SW480 (cell line): ENCODE results near the gene OR11A1.
A peak's percentile ranks its signal among the peaks of the same experiment; 100 is the strongest.
"Not testable (repeated sequence)": the region's sequence is repeated elsewhere in the genome, so short reads cannot be mapped to it uniquely, and the experiment has no call there.

Source experiments
- DNase-seq: peaks from one replicate; pipeline ENCODE4 v3.0.0-alpha.2; 2016; ENCODE audit warnings: low spot score

Gene OR11A1

DNA sequence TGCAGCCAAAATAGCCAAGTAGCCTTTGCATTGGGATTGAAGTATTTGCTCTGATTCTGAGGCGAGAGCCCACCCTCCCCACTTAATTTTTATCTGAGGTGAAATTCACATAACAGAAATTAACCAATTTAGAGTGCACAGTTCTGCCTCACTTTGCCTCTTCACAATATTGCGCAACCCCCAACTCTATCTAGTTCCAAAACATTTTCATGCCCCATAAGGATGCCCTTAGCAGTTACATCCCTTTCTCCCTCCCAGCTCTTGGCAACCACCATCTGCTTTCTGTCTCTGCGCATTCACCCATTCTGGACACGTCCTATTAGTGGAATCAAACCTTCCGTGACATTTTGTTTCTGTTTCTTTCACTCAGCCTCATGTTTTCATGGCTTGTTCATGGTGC is 21.9 kb upstream of the OR11A1 start:
- no peak for DNase-seq

DNA sequence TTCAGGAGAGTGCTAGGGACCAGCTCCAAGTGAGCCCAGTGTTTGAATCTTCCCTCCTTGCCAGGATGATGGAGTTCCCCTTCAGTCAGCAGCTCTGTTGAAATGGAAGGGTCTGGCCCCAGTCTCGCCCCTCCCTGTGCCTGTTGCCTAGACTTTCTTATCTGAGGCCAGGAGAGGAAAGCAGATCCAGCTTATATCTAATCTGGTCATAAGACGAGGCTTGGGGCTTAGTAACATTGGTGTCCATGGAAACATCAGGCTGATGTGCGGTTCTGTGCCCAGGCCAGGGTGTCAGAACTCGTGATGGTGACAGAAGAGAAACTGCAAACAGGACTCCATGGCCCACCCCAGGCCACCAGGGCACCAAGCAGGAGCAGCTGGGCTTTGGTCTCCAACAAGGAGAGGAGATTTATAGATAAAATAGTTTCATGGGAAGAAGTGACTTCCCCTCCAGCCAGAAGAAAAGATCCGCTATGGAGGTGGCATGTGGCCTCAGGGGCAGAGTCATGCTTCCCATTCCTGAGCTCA is 21.1 kb upstream of the OR11A1 start:
- DNase-seq: no peak

DNA sequence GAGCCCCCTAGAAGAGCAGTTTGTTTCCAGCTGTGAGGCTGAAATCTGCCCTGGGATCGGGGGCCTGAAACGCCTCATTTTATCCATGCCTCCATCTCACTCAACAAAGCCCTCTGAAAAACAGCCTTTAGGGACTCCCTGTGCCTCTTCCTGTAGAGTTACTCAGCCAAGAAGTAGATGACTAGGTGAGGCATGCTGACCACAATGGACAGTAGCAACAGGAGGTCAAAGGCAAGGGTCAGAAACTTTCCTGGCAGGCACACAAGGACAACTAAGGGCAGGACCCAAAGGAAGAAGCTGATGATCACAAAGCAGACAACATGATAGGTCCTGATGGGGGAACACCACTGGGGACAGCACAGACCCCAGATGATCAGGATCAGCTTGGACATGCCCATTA is 18.1 kb upstream of the OR11A1 start:
- DNase-seq: no peak

DNA sequence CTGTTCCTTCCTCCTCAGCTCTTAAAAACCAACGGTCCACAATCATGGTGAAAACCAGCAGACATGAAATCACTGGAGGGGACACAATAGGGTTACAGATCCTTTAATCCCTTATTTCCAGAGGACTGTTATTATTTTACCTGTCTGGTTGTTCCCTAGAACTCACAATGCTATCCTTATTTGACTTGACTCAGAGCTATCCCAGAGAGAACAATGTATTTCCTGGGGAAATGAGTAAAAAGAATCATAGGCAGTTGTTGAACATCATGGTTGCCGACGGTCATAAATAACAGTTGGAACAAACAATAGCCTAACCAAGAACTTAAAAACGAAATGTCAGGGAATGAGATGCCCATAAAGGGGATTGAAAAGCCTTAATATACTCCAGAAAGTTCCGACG is 9.4 kb upstream of the OR11A1 start:
- DNase-seq: no peak

DNA sequence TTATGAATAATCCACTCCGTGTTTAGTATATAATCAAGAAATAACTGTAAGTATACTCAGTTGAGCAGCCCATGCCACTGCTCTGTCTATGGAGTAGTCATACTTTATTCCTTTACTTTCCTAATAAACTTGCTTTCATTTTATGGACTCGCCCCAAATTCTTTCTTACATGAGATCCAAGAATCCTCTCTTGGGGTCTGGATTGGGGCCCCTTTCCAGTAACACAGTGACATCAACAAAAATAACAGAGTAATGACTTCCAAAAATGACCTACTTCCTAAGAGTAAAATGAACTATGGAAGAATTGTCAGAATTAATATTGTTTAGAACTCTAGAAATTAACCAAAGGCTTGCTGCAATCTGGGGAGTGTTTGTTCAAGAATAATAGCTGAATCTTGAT is 8.9 kb upstream of the OR11A1 start:
- no peak for DNase-seq

DNA sequence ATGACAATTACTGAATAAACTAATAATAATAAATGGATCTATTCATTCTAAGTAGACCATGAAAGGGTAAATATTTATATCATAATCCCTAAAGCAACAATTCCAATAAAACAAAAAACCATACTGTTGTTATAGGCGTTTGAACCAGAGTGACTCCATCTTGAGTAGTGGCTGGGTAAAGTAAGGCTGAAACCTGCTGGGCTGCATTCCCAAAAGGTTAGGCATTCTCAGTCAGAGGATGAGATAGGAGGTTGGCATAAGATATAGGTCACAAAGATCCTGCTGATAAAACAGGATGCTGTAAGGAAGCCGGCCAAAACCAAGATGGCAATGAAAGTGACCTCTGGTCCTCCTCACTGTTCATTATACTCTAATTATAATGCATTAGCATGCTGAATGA is 8.4 kb upstream of the OR11A1 start:
- no peak for DNase-seq

DNA sequence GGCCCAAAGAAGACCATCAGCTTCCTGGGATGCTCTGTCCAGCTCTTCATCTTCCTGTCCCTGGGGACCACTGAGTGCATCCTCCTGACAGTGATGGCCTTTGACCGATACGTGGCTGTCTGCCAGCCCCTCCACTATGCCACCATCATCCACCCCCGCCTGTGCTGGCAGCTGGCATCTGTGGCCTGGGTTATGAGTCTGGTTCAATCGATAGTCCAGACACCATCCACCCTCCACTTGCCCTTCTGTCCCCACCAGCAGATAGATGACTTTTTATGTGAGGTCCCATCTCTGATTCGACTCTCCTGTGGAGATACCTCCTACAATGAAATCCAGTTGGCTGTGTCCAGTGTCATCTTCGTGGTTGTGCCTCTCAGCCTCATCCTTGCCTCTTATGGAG is 5.2 kb upstream of the OR11A1 start:
- DNase-seq: no peak

DNA sequence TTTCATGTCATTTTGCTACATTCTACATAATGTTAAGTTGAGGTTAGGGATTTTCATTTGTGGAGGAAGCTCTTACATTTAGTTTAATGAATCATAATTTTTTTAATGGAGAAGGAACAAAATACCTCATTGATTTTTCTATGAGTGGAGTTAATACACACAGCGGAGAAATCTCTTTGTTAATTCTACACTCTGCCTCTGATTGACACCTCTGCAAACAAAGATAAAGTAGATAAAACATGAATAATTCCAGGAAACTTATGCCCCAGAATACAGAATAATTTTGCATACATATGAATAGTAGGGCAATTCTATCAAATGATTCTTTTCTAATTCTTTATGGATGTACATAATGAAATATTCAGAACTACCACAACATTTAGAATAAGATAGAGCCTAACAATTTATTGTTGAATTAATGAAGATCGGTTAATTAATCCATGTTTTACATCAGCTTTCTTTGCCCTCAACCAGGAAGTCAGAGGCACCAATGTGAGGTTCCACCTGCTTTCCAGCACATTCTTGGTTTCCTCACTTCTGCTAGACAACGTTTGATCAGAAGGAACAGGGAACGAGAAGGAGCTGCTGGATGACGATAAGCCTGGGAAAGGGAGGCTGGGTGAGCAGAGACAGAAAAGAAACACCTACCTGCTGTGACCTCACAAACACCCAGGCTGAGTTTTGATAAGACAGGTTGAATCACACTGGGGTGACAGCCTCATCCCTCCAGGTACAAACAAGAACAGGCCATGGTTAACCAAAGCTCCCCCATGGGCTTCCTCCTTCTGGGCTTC is 4.3 kb upstream of the OR11A1 start:
- DNase-seq: no peak

DNA sequence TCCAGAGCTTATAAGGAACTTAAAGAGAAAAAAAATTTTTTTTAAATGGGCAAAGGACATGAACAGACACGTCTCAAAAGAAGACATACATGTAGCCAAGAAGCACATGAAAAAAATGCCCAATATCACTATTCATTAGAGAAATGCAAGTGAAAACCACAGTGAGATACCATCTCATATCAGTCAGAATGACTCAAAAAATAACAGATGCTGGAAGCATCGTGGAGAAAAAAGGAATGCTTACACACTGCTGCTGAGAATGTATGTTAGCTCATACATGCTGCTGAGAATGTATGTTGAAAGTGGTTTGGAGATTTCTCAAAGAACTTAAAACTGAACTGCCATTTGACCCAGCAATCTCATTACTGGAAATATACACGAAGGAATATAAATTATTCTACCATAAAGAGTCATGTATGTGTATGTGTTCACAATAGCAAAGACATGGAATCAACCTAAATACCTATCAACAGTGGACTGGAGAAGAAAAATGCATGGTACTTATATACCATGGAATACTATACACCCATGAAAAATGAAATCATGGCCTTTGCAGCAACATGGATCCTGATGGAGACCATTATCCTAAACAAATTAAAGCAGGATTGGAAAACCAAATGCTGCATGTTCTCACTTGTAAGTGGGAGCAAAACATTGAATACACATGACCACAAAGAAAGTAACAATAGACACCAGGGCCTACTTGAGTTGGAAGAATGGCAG is 5.2 kb downstream of the OR11A1 start:
- no peak for DNase-seq

DNA sequence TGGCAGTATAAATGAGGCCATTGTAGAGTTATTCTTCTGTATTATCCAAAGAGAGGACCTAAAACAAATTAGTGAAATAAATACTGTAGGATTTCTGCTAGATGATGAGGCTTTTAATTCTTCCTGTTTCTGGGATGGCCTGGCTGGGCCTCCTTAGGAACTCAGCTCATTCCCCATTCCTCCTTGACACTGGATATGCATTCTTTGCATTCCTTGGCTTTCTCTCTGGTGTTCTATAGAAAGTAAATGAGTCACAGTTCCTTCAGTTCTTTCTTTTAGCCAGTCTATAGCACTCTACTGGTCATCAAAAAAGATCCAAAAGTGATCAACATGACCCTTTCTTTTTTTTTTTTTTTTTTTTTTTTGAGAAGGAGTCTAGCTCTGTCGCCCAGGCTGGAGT is 9.2 kb downstream of the OR11A1 start:
- DNase-seq: no peak

DNA sequence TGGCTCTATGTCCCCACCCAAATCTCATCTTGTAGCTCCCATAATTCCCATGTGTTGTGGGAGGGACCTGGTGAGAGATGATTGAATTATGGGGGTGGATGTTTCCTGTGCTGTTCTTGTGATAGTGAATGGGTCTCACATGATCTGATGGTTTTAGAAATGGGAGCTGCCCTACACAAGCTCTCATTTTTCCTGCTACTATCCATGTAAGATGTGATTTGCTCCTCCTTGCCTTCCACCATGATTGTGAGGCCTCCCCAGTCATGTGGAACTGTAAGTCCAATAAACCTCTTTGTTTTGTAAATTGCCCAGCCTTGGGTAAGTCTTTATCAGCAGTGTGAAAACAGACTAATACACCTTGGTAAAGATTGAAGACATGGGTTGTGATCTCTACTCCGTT is 12.8 kb downstream of the OR11A1 start:
- not testable (repeated sequence) for DNase-seq

DNA sequence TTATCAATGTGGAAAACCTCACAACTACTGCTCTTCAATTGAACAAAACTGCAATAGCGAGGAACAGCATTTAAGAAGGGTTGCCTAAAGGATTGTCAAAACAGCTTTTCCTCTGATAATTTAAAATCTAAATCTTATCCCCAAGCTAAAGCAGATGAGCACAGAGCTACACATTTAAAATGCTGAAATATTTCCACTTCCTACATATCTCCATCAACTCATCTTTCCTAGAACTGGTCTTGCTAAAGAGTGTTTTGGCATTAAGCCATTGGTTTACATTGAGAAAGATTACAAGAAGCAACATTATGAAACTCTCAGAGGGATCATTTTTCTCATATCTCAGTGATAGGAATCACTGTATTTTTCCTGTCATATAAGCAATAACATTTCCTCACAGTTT is 14.2 kb downstream of the OR11A1 start:
- no peak for DNase-seq

DNA sequence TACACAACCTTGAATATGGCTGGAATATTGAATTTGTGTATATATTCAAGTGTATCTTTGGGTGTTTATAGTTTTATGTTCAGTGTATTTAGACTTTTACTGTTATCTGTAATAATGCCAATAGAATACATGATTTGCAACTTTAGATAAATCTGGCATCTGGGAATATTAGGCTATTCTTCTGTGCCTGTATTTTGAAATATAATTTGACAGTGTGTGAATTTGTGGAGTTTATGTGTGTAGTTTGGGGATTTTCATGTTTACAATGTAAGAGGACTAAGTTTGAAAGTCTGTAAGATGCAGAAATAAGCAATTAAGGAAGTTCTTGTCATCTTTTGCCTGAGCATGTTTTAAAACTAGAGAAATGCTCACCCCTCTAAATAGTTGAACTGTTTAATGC is 17.9 kb downstream of the OR11A1 start, which contains the start of gene OR10C1:
TSS of gene OR10C1 (plus strand) at position 301 of the 400 bp plus-strand sequence. CDS start 710 bp downstream, outside the sequence.
- no peak for DNase-seq

DNA sequence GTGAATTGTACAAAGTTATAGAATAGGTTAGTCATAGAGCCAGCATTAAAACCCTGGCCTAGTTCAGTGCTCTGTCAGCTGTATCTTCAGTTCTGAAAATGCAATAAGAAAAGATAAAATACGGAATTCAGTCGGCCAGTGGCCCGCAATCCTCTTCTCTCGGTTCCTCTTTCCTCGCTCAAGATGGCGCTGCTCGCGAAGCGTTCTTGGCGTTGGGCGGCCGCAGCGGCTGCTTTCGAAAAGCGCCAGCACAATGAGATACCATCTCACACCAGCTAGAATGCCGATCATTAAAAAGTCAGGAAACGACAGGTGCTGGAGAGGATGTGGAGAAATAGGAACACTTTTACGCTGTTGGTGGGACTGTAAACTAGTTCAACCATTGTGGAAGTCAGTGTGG is 20.1 kb downstream of the OR11A1 start:
- not testable (repeated sequence) for DNase-seq

DNA sequence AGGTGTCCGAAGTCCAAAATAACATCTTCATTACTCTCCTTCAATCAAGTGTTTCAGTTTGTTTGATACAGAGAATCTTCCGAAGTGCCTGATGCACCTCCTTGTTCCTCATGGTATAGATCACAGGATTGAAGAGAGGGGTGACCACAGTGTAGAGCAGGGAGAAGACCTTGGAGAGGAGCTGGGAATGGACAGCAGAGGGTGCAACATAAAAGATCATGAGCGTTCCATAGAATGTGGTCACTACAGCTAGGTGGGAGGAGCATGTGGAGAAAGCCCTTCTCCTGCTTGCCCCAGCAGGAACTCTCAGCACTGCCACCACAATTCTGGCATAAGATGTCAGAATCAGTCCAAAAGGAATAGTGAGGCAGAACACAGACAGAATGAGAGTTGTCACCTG is 30.2 kb downstream of the OR11A1 start:
- DNase-seq: no peak

DNA sequence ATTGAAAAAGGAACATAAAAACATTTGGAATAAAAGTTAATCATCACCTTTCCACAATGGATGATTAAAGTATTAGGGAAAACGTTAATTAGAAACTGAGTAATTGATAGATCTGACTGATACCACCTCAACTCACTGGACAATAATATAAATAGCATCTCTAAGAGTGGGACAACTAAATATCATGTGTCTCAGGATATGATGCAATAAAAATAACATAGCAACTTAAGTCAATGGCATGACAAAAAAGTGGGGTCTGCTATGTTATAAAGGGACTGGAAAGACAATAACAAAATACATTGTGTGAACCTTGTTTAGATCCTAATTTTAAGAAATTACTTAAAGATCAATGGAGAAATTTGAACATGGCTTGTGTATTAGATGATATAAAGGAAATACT is 31.8 kb downstream of the OR11A1 start:
- no peak for DNase-seq

DNA sequence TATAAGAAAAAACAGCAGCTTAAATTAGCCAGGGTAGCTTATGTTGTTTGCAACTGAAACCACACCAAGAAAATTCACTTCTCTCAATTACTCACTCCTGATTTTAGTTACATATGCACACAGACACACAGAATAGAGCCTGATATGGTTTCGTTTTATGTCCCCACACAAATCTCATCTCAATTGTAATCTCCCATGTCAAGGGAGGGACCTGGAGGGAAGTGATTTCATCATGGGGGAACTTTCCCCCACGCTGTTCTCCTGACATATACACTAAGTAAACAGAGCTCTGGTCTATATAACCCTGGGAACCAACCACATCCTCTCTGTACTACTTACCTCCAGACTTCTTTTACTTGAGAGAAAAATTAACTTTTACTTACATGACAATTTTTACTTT is 32.3 kb downstream of the OR11A1 start:
- DNase-seq: no peak

DNA sequence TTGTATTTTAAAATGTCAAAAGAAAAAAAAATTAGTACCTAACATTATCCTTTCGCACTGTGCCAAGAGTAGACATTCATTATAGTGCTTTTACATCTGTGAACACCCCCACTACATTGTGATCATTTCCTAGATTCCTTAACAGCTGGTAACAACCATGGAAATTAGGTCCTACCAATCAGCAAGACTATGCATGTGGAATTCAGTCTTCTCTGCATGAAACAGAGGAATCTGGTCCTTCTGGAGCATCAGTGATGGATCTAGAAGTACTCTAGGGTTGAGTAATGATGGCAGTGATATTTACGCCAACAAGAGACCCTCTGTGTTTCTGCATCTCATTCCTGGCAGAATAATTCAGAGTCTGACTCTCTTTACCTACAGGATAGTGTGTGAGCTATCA is 32.7 kb downstream of the OR11A1 start:
- DNase-seq: no peak

DNA sequence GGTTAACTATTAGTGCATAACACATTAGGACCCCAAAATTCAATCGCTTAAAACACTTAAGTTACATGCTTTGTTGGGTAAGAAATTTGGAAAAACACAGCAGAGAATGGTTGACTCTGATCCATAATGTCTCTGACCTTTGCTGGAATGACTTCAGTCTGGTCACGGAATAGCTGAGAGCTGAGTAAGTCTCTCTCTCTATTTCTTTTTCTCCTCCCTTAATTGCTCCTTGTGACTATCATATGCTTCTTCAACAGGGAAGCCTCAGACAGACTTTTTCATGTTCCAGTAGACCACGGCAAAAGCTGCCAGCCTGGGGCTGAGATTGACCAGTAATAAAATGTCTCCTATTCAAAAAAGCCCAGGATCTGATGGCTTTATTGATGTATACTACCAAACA is 37.4 kb downstream of the OR11A1 start:
- DNase-seq: no peak

DNA sequence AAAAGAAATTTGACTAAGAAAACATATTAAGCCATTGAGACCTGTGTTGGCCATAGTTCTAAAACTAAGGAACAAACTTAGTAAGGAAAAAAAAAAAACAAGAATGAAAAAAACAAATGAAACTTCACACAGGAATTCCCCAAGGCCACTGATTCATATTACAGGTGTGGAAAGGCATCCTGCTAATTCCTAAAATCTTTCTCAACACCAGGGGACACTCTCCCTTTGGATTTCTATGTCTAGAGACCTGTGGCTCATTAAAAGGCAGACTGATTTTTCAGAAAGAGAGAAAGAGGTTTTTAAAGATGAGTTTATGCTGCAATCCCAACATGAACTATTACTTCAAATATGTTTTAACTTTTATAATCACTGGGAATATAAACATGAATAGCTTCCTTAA is 42.3 kb downstream of the OR11A1 start, which contains the start of gene OR12D1:
TSS of gene OR12D1 (plus strand) at position 341 of the 400 bp plus-strand sequence.
- peak; percentile 9 for DNase-seq

DNA sequence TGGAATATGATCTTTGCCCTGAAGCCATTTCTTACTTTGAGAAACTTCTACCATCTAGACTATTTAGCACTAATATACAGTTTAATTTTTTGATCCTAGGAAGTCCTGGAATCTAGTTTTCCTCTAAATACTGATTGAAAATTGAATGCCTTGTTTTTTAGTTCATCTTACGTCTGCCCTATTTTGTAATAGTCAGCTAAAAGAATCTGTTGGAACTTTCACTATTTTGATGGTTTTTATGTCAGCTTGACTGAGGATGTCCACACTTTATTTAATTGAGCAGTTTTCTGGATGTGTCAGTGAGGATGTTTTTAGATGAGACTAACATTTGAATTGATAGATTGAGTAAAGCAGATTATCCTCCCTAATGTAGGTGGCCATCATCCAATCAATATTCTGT is 53.1 kb downstream of the OR11A1 start:
- DNase-seq: no peak

DNA sequence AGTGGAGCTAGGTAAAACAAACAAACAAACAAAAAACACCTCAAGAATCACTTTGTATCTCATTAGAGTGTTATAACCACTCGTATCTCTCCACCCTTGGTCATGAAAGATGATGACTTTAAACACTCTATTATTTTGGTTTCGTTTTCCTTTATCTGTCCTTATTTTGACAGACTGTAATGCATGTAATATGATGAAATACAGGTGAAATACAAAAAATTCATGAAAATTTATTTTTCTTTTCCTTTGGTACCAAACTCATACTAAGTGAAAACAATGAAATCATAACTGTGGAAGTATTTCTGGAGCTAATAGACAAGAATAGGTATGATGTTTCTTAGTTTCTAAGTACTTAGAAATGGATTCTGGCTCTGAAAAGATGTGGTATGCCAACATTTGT is 57.3 kb downstream of the OR11A1 start:
- DNase-seq: no peak

DNA sequence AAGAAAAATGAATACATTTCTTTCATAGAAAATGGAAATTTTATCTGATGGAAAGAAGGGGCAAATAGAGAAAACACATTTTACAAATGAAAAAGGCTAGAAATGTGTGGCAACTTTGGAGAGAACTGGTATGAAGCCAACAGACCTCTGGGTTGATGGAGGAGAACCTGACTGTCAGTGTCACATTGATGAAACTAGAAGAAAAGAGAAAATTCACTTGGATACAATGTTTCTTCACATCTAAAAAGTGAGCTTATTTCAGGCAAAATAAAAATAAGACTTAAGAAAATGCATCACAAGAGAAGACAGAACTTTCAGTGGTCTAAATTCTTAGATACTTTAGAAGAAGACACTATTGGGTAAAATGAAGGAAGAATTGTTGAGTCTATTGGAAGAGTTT is 61.5 kb downstream of the OR11A1 start, which contains the start of gene OR12D2:
TSS of gene OR12D2 (plus strand) at position 301 of the 400 bp plus-strand sequence. CDS start 1,069 bp downstream, outside the sequence.
- DNase-seq: no peak
